LNCaP clone FGC (cell line): Measurements from ENCODE around the gene SMAD2.
"Not testable (repeated sequence)": the region's sequence is repeated elsewhere in the genome, so short reads cannot be mapped to it uniquely, and the experiment has no call there.

Experiments used
- DNase-seq: peaks from one replicate; pipeline ENCODE4 v3.0.0-alpha.2; 2011; ENCODE audit warnings: low read depth
- H3K4me3 ChIP-seq: 2 replicates; pipeline ENCODE4 v1.5.1; 2011; ENCODE audit warnings: mild to moderate bottlenecking, low read depth, low read length, control low read depth
- TF ChIP-seq, protein P1 (sequence below): IDR thresholded peaks from 2 replicates; pipeline ENCODE4 v1.5.1; 2012; ENCODE audit warnings: mild to moderate bottlenecking; ENCODE audit not compliant: control insufficient read depth, insufficient read depth; ENCODE audit errors: extremely low read depth

SMAD2 gene

DNA sequence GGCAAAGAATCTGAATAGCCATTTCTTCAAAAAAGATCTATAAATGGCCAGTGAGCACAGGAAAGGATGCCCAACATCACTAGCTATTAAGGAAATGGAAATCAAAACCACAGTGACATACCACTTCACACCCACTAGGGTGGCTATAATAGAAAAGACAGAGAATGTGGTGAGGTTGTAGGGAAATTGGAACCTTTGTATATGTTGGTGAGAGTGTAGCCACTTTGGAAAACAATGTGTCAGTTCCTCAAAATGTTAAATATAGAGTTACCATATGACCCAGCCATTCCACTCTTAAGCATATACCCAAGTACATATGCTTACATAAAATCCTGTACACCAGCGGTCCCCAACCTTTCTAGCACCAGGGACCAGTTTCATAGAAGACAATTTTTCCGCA lies 152.8 kb downstream of the SMAD2 start:
- TF ChIP-seq, protein P1, sequence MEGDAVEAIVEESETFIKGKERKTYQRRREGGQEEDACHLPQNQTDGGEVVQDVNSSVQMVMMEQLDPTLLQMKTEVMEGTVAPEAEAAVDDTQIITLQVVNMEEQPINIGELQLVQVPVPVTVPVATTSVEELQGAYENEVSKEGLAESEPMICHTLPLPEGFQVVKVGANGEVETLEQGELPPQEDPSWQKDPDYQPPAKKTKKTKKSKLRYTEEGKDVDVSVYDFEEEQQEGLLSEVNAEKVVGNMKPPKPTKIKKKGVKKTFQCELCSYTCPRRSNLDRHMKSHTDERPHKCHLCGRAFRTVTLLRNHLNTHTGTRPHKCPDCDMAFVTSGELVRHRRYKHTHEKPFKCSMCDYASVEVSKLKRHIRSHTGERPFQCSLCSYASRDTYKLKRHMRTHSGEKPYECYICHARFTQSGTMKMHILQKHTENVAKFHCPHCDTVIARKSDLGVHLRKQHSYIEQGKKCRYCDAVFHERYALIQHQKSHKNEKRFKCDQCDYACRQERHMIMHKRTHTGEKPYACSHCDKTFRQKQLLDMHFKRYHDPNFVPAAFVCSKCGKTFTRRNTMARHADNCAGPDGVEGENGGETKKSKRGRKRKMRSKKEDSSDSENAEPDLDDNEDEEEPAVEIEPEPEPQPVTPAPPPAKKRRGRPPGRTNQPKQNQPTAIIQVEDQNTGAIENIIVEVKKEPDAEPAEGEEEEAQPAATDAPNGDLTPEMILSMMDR = no peak
- DNase-seq = no peak
- H3K4me3 ChIP-seq = no peak overlapping the region

DNA sequence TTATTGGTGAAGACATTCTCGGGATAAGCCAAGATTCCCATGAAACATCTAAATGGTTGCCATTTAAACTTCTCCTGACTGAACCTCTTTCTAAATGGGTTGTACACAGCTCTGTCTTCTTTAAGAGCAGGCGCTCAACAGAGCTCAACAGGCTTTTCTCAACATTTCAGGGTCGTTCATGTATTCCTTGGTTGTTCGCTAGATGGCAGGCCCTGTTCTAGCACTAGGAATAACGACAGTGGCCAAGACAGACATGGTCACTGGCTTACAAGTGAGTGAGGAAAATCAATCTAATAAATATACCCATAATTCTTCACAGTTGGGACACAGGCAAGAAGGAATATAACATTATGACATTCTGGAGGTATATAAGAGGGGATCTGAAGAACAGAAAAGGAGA lies 154.5 kb downstream of the SMAD2 start:
- TF ChIP-seq, protein P1 = peak; percentile 76
- DNase-seq = peak; percentile 30
- H3K4me3 ChIP-seq = no peak overlapping the region

DNA sequence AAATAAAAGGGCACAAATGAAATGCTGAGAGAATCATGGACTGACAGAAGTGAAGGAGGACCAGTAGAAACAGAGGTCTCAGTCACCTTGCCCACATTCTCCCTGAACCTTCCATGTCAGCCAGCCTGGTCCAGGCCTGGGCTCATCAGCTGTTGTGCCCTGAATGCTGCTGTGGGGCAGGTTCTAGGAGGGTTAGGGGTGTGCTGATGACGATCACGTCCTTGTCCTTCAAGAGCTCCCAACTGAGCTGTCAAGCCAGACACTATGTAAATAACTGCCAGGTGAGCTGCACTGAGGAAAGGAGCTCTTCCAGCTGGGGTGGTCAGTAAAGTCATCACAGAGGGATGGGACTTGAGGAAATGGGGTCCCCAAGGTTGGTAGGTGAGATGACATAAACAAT lies 156.5 kb downstream of the SMAD2 start:
- H3K4me3 ChIP-seq = no peak overlapping the region
- no peak for DNase-seq
- TF ChIP-seq, protein P1 = no peak

DNA sequence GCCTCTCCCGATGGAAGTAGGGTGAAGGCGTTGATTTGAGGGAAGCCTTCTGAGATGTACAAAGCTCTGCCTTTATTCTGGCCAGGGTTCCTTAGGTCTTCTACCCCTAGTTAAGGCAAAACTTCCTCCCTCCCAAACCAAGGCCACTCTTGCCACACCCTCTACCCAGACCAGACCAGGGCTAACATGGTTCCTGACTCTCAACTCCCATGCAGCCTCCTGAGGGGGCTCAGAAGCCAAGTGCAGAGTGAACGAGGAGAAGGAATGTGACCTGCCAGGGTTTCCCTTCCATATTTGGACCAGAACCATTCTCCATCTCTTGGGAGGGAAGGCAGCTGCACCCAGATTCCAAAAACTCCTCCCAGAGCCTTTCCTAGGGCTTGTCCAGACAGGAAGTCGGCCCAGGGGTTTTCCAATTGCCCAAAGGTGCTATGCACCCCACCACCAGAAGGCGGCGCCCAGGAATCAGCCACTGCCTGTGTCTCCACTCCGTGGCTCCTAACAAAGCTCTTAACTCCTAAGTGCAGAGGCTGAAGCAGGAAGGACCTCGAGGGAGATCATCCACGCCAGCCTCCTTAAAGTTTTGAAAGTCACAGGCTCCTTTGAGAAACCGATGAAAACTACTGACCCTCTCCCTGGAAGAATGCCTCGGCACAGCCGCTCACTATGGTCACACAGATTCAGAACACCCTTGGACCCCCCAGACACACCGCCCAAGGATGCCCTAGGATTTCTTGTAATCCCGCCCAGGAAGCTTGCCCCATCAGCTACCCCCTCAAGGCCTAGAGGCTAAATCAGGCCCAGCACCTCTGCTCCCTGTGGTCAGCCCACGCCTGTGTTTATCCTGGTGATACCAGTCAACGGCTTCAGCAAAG lies 157.8 kb downstream of the SMAD2 start:
- peak; percentile 46 for DNase-seq
- TF ChIP-seq, protein P1 = peak; percentile 89
- no peak overlapping the region for H3K4me3 ChIP-seq

DNA sequence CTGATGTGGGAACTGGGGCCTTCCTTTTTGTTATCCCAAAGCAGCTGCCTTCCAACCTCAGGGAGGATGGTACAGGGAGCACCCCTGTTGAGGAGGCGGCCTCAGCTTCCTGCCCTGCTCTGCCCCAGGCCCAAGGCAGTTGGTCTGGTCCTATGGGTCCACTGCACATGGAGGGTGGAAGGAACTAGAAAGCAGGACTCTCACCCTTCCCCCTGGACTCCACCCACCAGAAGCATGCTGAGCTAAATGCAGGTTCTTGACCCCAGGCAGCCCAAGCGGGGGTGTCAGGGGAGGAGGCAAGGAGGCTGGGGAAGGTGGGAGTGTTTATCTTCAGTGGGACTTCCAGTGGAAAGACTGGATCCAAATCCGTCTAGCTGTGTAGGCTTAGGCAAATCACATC lies 158.5 kb downstream of the SMAD2 start:
- TF ChIP-seq, protein P1 = no peak
- no peak overlapping the region for H3K4me3 ChIP-seq
- DNase-seq = no peak

DNA sequence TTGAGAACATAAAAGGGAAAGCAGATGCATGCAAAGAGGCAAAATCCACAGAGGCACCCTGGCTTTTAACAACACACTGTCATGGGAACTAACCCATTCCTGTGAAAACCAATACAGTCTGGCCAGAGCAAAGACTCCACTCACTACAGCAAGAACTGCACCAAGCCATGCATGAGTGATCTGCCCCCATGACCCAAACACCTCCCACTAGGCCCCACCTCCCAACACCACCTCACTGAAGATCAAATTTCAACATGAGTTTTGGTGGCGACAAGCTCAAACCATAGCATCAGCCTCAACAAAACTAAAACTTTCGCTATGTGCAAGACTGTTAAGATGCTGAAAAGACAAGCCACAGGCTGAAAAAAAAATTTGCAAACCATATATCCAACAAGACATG lies 162.8 kb downstream of the SMAD2 start:
- no peak for DNase-seq

DNA sequence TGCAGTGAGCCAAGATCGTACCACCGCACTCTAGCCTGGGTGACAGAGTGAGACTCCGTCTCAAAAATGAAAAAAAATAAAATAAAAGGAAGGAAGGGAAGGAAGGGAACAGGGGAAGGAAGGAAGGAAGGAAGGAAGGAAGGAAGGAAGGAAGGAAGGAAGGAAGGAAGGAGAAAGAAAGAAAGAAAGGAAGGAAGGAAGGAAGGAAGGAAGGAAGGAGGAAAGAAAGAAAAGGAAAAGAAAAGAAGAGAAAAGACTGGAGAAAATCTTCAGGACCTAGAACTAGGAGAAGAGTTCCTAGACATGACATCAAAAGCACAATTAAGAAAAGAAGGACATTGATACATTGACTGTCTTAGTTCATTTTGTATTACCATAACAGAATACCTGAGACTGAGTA lies 163.3 kb downstream of the SMAD2 start:
- H3K4me3 ChIP-seq = not testable (repeated sequence)

More for the DNA sequence above, 162.8 kb downstream of the SMAD2 start:
- TF ChIP-seq, protein P1 = no peak
- no peak overlapping the region for H3K4me3 ChIP-seq

More for the DNA sequence above, 163.3 kb downstream of the SMAD2 start:
- not testable (repeated sequence) for DNase-seq
